Measurements from ENCODE around the gene TM9SF4.

DNA sequence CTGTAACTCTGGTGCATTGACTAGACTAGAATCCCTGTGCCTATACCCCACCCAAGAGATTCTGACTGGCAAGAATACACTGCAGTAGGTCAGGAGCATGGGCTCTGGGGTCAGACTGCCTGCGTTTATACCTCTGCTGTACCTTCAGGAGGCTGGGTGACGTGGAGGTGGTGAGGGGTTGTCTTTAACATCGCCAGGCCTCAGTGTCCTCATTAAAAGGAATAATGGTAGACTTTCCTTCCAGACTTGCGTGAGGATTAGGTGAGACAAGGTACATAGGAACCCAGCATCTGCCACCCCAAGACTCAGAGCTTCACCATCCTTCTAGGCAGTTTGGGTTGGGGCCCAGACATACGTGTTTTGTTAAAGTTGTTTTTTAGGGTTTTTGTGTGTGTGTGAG is 44.3 kb downstream of the TM9SF4 start:
- no peak for TF ChIP-seq POLR2A (IDR thresholded peaks at IDR 0.05)
- TF ChIP-seq, protein P1, sequence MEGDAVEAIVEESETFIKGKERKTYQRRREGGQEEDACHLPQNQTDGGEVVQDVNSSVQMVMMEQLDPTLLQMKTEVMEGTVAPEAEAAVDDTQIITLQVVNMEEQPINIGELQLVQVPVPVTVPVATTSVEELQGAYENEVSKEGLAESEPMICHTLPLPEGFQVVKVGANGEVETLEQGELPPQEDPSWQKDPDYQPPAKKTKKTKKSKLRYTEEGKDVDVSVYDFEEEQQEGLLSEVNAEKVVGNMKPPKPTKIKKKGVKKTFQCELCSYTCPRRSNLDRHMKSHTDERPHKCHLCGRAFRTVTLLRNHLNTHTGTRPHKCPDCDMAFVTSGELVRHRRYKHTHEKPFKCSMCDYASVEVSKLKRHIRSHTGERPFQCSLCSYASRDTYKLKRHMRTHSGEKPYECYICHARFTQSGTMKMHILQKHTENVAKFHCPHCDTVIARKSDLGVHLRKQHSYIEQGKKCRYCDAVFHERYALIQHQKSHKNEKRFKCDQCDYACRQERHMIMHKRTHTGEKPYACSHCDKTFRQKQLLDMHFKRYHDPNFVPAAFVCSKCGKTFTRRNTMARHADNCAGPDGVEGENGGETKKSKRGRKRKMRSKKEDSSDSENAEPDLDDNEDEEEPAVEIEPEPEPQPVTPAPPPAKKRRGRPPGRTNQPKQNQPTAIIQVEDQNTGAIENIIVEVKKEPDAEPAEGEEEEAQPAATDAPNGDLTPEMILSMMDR (IDR thresholded peaks at IDR 0.05 in 4 of 5, conservative IDR thresholded peaks at IDR 0.05 in 1 of 5) = no peak
